Measurements from ENCODE around the gene IRS1. TPM values are rescaled to one million over a fixed set of nuclear protein-coding genes. Genes with fewer than 3 reads are reported as not detected.

The IRS1 gene
- total RNA-seq, 1 experiment from 2014 or later, result 15.2 TPM

Other genes starting within 250 kb of the IRS1 start
- gene RHBDD1, start 36.2 kb upstream of the IRS1 start, total RNA-seq (2014; rRNA removed; shearing (Covaris generic)), result 6.9 and 8.7 TPM in 2 replicates